GM21529 (cell line): ENCODE measurements around the gene GLRX2.
A peak's percentile ranks its signal among the peaks of the same experiment; 100 is the strongest.
"Not testable (repeated sequence)": the region's sequence is repeated elsewhere in the genome, so short reads cannot be mapped to it uniquely, and the experiment has no call there.

Source experiments
- ATAC-seq: cut with Tn5 transposase; IDR thresholded peaks from one replicate; pipeline ENCODE4 v1.9.1; 2021; ENCODE audit not compliant: unreplicated experiment

Gene GLRX2

DNA sequence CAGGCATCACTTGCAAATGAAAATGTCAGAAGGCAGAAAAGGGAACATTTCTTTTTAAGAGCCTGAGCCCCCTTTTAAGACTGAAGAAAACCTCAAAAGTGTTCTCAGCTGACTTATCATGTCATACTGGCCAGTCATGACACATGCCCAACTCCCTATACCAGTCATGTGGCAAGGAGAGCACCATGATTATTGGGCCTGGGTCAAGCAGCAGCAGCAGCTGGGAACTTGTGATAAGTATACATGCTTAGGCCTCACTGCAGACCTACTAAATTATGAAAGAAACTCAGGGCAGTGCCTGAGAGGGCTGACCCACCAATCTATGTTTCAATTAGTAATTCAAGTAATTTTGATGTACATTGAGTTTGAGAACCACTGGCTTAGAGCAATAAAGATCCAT is 37.2 kb downstream of the GLRX2 start:
- no peak for ATAC-seq

- peak; percentile 33 for ATAC-seq
Measured at GRCh38 chr1:193066606-193067005, 38.6 kb downstream of the GLRX2 start.

DNA sequence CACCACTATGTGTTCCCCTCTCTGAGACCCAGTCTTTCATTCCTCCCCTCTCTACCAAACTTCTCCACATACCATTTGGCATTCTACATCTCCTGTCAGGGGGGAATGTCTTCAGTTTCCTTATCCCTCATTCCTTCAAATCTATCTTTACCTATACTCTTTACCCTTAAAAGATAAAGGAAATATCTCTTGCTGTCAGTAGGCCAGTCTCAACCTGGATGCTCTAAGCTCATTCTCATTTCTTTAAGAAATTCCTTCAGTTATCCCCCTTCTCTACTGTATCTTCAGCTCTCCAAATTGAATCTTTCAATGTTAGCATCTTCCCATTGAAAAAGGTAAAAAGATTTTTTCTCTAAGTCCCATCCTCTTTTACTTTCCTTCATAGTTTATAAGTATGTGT is 39.3 kb downstream of the GLRX2 start:
- ATAC-seq = no peak

GRCh38 chr1:193062698-193063463 is 42.3 kb downstream of the GLRX2 start:
- no peak for ATAC-seq

GRCh38 chr1:193060938-193061337 is 44.3 kb downstream of the GLRX2 start:
- ATAC-seq = no peak

DNA sequence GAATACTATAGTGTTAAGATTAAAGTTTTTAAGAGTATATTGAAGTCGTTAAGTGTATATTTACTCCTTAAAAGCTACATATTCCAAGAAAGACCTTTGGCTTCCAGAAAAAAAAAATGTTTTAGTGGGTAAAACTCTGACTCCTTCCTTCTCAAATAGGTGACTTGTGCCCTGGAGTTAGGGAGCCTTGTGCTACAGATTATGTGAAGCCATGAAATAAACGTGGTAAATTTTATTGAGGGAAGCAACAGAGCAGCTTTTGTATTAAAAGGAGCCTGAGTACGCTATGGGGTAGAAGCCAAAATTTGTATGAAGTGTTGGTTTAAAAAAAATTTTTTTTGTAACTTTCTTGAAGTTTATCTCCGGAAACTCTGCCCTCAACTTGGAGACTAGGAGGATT is 44.8 kb downstream of the GLRX2 start:
- ATAC-seq = no peak

DNA sequence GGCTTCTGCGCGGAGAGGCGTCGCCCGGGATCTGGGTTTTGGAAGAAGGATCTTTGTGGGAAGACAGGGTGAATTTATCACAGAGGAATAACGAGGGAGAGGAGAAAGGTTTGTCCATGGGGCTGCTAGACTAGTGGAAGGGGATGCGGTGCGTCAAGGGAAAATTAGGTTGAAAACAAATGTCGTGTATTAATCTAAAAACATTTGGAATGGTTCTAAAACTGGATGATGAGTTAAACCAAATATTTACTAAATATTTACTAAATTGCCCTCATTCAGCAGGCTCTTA is 45.2 kb downstream of the GLRX2 start:
- no peak for ATAC-seq

DNA sequence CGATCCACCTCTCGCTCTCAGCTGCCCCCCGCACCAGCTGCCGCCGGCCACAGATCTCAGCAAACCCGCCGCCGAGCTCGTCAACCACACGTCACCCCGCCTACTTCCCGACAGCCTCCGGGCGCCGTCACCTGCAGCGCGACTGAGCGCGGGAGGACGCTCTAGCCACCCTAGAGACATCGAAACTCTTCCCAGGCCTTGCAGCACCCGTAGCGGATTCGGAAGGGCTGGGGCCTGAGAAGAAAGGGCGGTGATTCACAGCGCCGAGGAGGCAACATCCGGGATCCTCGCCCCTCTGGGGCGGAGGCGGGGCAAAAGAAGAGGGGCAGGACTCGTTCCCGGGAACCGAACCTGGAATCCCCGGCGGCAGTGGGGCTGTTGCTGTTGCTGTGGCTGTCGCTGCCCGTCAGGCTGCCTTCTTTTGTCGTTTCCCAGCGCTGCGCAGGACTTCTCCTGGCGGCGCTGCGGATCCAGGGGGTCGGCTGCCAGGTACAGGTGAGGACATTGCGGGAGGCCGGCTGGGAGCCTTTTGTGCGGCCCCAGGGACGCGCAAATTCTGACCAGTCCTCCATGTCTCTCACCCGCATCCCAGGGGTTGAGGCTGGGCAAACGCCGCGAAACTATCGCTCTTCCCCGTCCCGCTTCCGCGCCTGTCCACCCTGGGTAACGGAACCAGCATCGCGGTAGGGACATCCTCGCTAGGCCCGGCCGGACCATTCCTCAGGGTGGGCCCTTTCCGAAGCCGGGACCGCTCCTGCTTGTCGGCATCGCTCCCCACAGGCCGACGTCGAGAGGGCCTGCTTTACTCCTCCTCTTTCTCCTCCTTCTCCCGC is 45.7 kb downstream of the GLRX2 start, which contains the start of the genes RO60 and UCHL5:
RO60 (plus strand) TSS at position 331 of the 833 bp plus-strand sequence. CDS start 9,443 bp downstream, outside the sequence.
UCHL5 (minus strand) TSS at position 79 of the 833 bp plus-strand sequence. CDS start 100 bp downstream, outside the sequence.
- ATAC-seq = peak; percentile 90

- ATAC-seq = peak; percentile 54
Measured at GRCh38 chr1:193058529-193059281, 46.5 kb downstream of the GLRX2 start.

- no peak for ATAC-seq
Measured at GRCh38 chr1:193054169-193054675, 51.0 kb downstream of the GLRX2 start.

DNA sequence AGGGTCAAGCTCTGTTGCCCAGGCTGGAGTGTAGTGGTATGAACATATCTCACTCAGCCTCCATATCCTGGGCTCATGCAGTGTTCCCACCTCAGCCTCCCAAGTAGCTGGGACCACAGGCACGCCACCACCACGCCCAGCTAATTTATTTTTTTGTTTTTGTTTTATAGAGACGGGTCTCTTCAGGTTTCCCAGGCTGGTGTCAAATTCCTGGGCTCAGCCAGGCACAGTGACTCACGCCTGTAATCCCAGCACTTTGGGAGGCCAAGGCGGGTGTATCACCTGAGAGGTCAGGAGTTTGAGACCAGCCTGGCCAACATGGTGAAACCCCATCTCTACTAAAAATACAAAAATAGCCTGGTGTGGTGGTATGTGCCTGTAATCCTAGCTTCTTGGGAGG is 56.3 kb downstream of the GLRX2 start:
- not testable (repeated sequence) for ATAC-seq
